Femur (tissue), 1 donor: Measurements from ENCODE around the gene LAMA4.
"Not testable (repeated sequence)": the region's sequence is repeated elsewhere in the genome, so short reads cannot be mapped to it uniquely, and the experiment has no call there.

Experiments used
- DNase-seq: peaks from one replicate; pipeline ENCODE4 v3.0.0-alpha.2; 2017

The LAMA4 gene

DNA sequence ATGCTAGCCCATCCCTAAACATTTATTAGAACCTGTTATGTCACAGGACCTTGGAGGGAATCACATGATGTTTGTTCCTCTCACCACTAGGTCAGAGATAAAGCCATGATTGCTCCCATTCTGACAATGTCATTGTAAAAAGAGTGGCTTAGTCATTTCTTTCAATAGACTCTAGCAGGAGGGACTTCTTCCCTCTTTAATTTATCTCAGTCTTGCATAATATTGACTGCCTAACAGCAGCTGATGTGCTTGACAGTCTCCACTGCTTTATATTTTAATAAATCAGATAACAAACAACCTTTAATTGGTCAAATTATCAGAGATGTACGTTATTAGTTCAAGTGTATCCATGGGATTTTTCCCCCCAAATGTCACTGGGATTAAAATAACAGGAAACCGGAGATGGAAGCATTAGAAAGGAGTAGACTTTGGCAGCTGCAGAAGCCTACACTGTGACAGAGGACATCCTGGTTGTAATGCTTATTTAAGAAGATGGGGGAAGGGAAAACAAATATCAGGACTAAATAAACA is 39.6 kb downstream of the LAMA4 start:
- DNase-seq = no peak

GRCh38 chr6:112210852-112211251 is 43.5 kb downstream of the LAMA4 start:
- no peak for DNase-seq

GRCh38 chr6:112209131-112209530 is 45.2 kb downstream of the LAMA4 start:
- no peak for DNase-seq

DNA sequence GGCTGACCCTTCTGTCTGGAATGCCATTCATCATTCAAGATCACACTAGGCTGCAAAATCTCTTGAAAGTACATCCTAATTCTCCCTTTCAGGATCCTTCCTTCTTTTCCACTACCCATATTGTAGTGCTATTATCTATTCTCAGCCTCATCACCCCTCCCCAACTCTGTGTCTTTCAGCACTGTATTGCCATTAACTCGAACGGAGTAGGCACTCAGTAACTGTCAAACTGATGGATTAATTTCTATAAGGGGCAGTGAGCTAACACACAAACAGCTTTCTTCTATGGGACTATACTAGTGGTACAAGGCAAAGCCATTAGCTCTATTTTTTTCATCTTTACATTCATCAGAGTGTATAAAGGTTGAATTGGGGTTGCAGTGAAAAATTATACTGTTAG is 46.6 kb downstream of the LAMA4 start:
- no peak for DNase-seq

DNA sequence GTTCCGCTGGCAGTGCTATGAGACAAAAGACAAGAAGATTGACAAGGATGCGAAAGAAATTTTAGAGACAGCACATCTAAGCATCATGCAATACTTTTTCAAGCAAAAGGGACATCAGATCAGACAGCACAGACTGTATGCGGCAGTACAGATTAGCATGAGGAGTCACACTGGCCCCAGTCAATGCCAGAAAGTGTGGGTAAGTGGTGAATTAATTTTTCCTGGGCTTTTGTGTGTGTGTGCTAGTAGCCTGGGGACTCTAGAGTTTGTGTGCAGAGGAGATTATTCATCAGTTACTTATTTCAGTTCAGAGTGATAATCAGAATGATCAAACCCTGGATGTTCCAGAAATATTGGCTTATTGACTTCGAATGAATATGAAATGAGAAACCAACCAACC is 47.2 kb downstream of the LAMA4 start:
- DNase-seq = no peak

GRCh38 chr6:112206110-112206458 is 48.3 kb downstream of the LAMA4 start:
- no peak for DNase-seq

DNA sequence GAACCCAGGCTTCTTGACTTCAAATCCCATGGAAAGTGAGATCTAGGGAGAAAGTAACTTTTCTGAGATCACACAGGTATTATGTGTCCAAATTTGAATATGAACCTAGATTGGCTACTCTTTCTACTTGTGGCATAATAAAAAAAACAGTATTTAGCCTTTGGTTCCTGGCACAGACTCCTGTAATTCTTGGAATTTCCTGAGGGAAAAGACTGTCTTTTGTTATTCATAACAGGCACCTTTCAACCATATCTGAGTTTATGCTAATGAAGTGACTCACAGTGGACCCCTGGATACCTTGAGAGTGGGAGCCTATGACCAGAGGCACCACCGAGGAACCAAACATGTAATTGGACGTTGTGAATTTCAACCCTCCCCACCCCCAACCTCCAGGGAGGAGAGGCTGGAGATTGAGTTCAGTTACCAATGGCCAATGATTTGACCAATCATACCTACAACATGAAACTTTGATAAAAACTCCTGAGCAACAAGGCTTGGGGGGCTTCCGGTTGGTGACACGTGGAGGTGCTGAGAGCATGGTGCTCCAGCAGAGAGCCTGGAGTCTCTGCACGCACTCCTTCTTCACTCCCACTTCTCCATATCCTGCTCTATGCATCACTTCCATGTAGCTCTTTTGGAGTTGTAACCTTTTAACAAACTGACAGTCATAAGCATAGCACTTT is 48.8 kb downstream of the LAMA4 start:
- no peak for DNase-seq

DNA sequence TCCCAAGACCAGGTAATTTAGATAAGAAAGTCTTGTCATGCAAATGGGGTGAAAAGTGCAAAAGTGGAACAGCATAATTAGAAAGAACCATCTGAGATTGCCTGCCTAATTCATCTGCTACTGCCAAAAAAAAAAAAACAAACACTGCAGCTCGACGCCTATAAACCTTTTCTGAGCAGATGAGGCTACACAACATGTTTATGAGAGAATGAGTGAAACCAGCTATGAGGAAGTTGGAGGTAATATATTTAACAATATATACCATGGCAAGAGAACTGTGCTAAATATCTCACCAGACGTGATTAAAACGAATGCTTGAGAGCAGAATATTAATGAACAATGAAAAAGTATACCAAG is 50.0 kb downstream of the LAMA4 start:
- DNase-seq = no peak

- no peak for DNase-seq
These were observed 50.6 kb downstream of the LAMA4 start for GRCh38 chr6:112203577-112204349.

DNA sequence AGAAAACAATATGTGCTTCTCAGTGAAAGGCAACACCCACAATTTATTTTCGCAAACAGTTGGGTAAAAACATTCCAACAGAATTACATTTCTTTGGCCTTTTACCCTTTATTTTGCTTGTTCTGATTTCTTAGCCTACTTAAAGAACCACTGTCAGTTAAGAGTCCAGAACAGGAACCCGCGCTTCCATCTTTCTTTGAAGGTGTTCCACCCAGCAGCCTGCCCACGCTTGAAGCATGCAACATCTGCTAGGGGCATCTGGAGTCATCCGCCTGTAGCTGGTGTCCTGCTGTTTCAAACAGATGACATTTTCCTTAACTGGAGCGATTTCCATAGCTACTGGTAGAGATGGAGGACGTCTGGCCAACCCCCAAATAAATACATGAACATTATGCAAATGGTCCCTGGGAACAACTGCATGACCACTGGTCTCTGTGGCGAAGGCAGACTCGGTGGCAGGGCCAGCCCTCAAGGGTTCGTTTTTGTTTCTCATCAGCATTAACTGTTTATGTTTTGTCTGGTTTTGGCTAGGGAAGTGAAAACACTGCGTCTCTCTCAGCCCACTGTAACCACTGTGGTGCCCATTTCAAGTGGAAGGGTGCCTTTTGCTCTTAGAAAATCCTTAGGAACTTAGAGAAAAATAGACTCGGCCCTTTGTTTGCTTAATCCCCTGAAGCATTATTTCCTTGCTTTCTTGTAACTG is 51.6 kb downstream of the LAMA4 start:
- DNase-seq = no peak

- not testable (repeated sequence) for DNase-seq
These were observed 54.0 kb downstream of the LAMA4 start for GRCh38 chr6:112200185-112200914.

GRCh38 chr6:112199001-112199403 is 55.4 kb downstream of the LAMA4 start:
- DNase-seq = no peak

- DNase-seq = no peak
These were observed 55.8 kb downstream of the LAMA4 start for GRCh38 chr6:112198582-112198981.

DNA sequence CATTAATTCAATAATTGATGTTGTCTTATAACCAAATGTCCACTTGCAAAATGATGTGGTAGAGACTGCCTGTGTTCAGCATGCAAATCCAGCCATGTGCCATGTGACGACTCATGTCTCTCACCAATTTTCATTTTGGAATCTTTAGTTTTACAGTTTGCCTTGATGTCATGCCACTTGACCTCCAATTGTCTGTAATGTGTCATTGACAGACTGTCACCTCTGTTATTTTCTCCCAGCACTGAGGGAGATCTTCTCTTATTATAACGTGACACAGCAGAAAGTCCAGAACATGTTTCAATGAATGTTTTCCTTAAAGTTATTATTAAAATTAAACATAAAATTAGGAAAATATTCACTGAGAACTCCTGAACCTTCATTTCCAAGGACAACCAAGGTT is 56.7 kb downstream of the LAMA4 start:
- no peak for DNase-seq

GRCh38 chr6:112196306-112196705 is 58.1 kb downstream of the LAMA4 start:
- DNase-seq = no peak

- no peak for DNase-seq
These were observed 59.2 kb downstream of the LAMA4 start for GRCh38 chr6:112195166-112195565.

DNA sequence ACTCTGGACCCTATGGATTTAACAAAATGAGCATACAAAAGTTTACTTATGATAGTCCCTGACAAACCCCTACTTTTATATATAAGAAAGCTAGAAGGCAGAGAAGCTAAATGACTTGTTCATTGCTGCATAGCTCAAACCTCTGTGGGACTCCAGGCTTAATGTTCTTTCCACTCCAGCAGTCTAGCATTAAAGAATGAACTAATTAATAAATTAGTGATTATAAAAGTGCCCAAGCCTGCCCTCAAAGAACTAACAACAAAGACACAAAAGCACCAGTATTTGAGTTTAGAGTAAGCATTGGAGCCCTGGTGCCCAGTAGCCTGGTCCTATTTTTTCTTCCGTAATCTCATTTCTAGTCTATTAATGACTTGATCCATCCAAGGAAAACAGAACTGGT is 59.9 kb downstream of the LAMA4 start:
- no peak for DNase-seq

DNA sequence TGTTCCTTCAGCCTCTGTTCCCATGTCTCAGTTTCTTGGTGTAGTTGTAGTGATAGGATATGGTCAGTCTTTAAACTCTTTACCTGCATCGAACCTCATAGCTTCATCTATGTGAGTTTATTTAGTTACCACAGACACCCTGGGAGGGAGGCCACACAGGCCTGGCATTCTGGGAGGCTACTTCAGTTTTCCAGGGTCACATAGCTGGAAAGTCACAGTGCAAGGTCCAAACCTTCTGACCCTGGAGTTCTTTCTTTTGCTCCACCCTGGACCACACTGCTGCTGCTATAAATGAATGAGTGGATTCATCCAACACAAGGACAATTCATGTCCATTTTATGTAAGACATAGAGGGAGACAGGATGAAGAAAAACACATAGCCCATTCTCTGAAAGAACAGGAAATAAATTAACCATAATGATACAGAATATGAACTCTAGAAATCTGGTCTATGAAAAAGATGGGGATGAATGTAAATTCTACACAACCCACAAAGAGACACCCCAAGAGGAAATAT is 60.8 kb downstream of the LAMA4 start:
- DNase-seq = no peak

DNA sequence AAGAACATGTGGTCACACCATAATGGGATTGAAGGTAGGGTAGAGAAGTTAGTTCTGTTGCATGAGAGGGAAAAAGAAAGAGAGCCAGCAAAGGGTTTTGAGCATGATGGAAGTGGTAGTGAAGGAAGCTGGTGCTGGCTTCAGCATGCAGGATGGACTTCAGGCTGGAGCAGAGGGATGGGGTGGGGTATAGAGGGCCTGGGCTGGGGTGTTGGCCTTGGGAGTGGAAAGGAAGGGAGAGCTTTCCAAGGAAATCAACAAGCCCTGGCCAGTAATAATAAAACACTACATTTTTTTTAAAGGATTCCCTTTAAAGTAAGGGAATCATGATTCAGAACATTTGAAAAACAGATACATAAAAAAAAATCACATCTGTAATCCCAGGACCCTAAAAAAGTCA is 61.2 kb downstream of the LAMA4 start:
- DNase-seq = no peak

GRCh38 chr6:112191509-112192020 is 62.8 kb downstream of the LAMA4 start:
- DNase-seq = no peak

- no peak for DNase-seq
These were observed 64.2 kb downstream of the LAMA4 start for GRCh38 chr6:112190164-112190563.

GRCh38 chr6:112189494-112189893 is 64.9 kb downstream of the LAMA4 start:
- DNase-seq = peak; percentile 85

- peak; percentile 68 for DNase-seq
These were observed 65.5 kb downstream of the LAMA4 start for GRCh38 chr6:112188906-112189305.
